ENCODE results near the gene CABYR. TPM values are rescaled to one million over a fixed set of nuclear protein-coding genes. Genes with fewer than 3 reads are reported as not detected.

The CABYR gene
- total RNA-seq, 1 experiment from 2014 or later, result 29.4 TPM

Other genes with a start within 250 kb of the CABYR start
- 14.8 TPM for gene TTC39C, start 124.3 kb upstream of the CABYR start, total RNA-seq (2021; ENCODE audit: unreplicated experiment)

All from Panc1 (cell line).